HG03060 (cell line): ENCODE data around the gene SMG9.

Source experiments
- ATAC-seq: cut with Tn5 transposase; IDR thresholded peaks from one replicate; pipeline ENCODE4 v1.9.1; 2021; ENCODE audit warnings: low read depth, moderate number of reproducible peaks; ENCODE audit not compliant: unreplicated experiment

Gene SMG9

DNA sequence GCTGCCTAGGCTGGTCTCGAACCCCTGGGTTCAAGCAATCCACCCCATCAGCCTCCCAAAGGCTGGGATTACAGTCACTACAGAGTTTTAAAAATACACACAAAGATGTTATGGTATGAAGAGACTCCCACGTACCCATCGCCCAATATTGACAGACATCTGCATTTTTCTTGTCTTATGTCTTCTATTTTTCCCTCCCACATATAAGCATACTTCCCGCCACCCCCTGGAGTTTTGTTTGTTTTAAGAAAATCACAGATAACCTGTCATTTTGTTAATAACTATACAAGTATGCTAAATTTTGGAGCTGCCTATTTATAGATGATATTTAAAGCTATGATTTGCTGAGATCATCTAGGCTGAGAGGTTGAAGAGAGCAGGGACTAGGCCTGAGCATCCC is 6.2 kb upstream of the SMG9 start:
- ATAC-seq: no peak

DNA sequence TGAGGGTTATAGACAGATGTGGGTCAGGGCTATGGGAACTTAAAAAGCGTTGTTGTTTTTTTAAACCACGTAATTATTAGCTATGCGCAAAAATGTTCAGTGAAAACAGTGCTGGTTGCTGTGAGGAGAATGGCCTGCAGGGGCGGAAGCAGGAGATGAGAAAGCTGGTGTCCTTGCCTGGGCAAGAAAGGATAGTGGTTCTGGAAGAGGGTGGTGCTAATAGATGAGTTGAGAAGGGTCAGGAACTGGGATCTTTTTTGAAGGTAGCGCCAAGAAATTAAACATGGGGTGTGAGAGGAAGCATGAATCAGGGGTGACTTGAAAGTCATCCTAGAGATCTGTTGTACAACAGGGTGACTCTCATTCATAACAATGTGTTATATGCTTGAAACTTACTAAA is 4.8 kb upstream of the SMG9 start:
- no peak for ATAC-seq

DNA sequence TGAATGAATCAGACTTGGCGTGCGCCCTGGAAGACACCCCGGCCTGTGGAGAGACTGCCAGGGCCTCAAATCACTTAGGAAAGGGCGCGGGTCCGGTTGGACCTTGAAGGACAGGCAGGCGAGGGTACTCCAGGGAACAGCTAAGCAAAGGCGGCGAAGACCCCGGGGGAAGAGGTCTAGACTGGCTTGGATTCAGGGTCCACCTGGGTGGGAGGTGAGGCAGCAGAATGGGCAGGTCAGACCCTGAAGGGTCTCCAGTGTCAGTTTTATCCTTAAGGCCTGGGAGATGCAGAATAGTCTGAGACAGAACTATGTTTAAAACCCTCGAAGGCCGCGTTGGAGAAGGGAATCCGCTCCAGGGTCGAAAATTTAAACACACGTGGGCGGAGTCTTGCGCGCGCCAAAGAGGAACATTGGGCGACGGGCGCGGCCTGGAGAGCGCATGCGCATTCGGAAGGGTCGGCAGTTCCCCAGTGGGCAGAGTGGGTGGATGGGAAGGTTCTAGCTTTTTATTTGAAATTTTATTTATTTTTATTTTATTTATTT is 567 bp upstream of the SMG9 start:
- no peak for ATAC-seq

DNA sequence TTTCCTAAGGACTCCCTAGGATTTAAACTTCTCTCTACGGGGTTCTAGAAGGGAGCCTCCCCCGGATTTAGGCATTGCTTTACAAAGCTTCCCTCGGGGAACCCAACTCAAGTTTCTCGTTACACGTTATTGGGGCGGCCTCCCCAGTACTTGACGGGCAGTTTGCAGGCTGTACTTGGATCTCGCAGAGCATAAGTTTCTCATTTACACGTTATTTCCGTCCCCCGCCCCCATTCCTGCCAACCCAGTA is 584 bp downstream of the SMG9 start:
- ATAC-seq: no peak

DNA sequence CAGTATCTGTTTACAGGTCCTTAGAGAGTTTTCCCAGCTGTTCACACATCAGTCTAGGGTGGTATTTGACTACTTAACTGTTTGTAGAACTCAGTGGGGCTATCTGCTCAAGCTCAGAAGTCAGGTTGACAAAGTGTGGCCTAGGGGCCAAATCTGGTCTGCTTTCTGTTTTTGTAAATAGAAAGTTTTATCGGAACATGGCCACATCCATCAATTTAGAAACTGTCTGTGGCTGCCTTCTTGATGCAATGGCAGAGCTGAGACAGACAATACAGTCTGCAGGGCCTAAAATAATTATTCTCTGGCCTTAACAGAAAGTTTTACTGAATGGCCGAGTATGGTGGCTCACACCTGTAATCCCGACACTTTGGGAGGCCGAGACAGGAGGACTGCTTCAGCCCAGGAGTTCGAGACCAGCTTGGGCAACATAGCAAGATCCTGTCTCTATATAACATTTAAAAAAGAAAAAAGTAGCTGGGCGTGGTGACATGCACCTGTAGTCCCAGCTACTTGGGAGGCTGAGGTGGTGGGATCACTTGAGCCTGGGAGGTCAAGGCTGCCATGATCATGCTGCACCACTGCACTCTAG is 2.4 kb downstream of the SMG9 start:
- no peak for ATAC-seq

DNA sequence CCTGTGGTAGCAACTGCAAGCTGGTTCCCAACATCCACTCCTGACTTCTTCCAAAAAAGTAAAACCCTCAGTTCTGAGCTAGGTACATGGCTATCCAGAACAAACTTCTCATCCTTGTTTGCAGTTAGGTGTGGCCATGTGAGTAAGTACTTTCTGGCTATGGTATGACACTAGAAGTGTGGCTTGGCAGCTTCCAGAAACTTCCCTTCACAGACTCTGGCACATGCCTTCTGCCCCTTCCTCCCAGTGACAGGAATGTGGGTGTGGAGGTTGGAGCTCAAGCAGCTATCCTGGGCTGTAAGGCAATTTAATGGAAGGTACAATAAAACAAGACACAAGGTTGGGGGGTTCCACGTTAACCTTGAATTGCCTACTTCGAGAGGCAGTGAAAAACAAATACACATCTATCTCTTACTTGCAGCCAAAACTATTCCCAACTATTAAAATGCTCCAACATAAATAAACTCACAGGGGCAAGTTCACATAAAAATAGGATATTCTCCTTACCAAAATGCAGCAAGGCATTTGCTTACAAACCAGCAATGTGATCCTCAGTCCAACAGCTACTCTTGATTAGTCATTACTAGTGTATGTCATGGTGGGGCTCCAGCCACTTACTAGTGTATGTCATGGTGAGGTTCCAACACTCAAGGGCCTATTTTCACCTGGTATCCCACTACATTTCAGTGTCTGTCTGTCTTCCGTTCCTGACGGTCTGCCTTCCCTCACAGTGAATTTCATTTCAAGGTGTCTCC is 3.1 kb downstream of the SMG9 start:
- ATAC-seq: no peak

DNA sequence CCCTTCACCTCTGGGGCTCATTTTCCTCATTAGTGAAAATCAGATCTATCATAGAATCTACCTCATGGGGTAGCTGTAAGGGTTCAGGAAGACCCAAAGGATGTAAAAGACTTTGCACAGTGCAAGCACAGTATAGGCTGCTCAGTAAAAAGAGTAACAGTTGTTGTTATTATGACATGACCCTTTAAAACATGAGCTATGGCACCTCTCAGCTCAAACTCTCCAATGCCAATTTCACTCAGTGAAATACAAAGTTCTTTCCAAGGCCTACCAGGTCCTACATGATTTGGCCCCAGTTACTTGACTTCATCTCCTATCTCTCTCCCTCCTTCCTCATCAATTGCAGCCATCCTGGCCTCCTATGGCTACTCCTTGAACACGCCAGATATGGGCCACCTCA is 4.9 kb downstream of the SMG9 start:
- ATAC-seq: no peak

DNA sequence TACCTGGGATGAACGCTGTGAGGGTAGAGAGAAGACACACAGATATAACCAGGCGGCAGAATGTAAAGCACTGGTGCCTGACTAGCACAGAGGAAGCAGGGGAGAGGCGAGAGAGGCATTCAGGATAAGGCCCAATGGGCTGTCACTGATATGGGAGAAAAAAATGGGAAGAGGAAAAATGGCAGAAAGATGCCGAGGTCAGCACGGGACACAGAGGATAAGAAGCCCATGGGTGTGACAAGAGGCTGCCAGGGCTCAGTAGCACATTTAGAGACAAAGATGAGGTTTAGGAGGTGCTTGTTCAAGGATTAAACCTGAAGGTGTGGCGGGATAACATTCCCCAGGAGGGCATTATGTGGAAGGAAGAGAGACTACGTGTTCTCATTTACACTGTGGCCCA is 5.6 kb downstream of the SMG9 start:
- no peak for ATAC-seq

DNA sequence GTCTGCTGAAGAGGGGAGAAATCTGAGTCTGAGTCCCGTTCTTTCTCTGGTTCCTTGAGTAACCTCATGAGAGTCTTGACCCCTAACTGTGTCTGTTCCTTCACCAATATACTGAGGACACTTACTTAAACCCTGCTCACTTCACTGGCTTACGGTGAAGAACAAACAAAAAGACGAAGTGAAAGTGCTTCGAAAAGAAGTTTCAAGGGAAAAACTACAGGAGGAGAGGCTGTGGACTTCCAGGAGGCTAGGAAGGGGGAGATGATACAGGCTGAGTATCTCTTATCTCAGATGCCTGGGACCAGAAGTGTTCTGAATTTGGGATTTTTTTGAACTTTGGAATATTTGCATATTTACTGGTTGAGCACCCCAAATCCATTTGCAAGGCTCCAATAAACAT is 6.1 kb downstream of the SMG9 start:
- no peak for ATAC-seq

DNA sequence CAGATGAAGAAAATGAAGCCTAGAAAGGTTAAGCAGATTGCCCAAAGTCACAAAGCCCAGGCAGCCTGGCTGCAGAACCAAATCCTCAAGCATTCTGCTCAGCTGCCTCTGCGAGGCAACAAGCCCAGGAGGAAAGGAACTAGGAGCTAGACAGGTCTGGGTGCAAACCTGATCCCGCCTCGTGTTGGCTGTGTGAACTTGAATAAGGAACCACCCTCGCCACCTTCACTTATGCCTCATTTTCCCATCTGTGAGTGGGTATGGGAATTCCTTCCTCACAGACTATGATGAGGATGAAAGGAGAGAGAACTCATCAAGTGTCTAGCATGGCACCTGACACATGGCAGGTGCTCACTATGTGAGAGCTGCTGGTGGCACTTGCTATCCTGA is 6.6 kb downstream of the SMG9 start:
- ATAC-seq: no peak

DNA sequence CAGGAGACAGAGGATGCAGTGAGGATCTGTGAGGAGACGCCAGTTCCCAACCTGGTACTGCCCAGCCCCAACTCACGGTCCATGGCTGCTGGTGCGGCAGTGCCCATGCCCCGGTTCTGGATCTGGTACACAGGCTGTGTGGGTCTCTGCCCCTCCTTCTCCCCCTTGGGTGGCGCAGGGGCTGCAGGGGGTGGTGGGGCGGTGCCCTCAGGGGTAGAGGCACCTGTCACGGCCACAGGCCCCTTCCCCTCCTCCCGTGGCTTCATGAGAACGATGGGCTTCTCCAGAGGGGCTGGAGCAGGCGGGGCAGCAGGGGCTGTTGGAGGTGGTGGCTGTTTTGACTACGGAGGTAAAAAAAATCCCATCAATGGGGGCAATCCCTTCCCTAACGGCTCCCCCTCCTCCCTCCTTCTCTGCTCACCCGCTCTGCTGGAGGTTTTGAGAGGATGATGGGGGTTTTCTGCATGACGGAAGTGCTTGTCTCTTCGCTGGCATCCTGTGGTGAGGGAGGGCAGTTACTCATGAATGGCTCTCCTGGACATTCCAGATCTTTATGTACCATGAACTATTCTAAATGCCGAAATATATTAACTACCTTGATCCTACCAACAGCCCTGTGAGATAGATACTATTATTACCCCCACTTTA is 7.1 kb downstream of the SMG9 start:
- ATAC-seq: no peak

DNA sequence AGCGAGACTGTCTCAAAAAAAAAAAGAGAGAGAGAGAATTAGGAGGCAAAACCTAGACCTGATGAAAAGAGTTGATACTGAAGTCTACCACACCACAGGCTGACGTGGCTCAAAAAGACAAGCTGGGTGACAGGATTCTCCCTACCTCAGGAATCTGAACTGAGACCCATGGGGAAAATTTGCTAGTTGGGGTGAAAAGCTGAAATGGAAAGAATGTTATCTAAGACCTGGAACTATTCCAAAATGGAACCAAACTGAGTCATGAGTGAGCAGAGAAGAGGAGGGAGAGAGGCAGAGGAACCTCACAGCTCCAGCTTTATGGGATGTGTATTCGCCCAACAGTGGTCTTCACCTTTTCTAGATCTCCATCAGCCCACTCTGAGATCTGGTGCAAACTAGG is 11.7 kb downstream of the SMG9 start:
- no peak for ATAC-seq

DNA sequence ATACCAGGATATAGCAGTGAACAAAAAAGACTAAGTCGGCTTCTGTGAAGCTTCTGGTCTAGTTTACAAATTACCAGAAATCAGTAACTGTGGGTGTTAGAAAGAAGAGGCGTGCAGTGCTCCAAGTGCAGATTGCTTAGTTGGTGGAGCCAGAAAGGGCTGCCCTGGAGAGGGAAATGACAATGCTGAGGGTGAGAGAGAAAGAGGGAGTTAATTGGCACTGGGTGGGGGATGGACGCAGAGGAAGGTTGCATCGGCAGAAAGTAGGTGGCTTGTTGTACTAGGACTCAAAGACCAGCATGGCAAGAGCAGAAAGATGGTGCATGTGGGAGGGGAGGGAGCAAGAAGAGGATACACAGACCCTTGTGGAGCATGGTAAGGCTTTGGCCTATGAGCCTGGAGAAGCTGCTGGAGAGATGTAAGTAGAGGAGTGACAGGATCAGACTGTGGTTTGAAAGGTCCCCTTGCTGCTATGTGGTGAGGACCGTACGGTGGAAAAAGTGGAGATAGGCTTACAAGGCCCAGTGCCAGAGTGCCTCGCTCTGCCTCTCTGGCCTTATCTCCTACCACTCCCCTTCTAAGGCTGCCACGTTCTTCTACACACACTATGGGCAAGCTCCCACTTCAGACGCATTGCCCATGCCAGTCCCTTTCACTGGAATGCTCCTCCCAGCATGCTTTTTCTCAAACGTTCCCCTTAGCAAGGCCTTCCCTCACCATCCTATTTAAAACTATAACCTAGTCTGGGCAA is 13.5 kb downstream of the SMG9 start:
- ATAC-seq: no peak

DNA sequence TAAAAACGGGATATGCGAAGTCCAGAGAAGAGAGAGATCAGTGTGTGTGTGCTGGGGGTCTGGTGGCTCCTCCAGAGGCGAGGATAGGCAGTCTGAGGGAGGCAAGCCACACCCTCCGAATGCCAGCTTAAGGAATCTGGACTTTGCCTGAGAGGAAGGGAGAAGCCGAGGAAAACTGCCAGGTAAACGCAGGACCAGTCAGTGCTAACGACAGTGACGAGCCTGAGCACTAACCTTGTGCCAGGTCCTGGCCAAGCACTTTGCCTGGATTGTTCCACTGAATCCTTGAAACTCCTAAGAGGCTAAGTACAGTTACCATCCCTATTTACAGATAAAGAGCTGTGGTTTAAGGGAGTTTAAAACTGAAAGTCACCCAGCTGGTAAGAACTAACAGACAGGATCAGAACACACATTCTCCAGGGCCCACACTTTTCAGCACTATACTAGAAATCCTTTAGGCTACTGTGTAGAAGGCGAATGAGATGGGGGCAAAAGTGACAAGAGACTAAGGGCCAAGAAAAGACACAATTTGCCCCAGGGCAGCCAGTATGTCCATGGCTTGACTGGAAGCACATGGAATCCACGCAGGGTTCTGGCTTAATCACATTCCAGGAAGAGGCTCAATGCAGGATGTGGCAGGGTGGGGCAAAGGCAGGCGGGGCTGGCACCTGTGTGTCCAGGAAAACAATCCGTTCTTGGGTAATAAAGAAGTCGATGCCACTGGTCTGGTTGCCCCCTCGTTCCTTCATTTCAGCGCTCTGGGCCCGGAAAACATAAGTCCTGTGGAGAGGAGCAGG is 15.1 kb downstream of the SMG9 start:
- no peak for ATAC-seq

DNA sequence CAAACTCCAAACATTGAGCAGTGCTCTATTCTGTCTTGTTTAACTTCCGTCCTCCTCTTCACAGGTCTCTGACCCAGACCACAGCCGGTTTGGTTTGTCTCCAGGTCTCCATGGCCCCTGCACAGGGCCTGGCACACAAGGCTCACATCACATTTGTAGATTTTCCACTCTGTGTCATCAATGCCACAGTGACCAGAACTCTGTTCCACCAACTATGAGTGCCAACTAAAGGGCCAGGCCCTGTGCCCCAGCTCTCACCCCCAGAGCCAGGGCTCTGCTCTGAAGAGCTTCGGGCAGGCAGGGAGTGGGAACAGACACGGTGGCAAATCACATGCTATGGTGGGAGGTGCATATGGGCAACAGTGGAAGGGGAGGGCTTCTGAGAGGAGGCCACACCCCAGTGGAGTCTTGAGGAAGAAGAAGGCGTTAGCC is 16.0 kb downstream of the SMG9 start:
- ATAC-seq: no peak

DNA sequence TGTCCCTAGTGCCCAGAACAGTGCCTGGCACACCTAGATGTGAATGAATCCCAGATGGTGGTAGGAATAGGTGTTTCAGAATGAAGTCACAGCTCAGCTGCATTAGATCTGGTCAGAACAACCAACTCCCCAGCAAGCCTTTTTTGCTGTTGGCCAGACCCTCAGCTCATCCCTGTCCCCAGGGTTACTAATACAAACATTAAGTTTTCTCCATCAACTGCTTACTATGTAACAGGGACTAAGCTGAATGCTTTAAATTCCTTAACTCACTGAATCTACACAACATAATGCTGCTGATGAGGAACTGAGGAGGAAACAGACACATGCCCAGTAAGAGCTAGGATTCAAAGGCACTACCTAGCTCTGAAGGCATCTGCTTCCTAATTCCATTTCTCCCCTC is 18.8 kb downstream of the SMG9 start:
- ATAC-seq: no peak

DNA sequence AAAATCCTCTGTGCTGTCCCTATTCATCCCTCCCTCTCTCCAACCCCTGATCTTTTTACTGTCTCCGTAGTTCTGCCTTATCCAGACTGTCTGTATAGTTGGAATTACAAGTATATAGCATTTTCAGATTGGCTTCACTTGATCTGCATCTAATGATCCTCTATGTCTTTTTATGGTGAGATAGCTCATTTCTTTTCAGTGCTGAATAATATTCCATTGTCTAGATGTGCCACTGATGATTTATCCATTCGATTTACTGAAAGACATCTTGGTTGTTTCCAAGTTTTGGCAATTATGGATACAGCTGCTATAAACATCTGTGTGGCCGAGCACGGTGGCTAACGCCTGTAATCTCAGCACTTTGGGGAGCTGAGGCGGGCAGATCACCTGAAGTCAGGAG is 19.7 kb downstream of the SMG9 start:
- no peak for ATAC-seq

DNA sequence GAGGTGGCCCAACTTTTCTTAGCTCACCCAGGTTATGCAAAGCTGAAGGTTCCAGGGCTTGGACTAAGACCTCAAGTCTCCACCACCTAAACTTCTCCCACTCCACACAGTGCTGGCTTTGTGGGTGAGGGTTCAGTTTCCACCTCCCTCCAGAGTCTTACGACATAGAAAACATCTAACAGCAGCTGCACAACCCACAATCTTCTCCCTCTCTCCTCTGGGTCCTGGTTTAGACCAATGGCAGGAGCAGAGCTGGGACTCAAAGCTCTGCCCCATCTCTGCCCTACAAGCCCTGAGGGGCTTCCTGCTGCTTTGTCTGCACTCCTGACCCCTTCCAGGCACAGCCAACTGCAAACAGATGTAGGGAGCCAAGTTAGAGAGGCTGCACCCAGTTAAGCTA is 22.9 kb downstream of the SMG9 start:
- no peak for ATAC-seq

DNA sequence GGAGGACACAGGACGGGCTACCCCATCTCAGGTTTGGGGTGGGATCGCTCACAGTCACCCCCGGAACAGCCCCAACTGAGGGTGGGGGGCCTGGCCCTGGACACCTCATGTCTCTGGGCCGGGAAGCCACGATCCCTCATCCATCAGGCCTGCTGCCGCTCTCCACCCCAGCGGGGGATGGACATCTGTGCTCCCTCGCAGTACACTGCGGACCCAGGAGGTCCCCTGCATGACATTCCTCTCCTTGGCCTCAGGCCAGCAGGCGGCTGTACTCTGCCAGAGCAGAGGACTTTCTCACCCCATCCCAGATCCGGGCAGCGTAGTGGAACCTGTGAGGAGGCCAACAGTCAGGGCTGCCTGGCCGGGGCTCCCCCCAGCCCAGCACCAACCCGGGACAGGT is 23.4 kb downstream of the SMG9 start:
- no peak for ATAC-seq

DNA sequence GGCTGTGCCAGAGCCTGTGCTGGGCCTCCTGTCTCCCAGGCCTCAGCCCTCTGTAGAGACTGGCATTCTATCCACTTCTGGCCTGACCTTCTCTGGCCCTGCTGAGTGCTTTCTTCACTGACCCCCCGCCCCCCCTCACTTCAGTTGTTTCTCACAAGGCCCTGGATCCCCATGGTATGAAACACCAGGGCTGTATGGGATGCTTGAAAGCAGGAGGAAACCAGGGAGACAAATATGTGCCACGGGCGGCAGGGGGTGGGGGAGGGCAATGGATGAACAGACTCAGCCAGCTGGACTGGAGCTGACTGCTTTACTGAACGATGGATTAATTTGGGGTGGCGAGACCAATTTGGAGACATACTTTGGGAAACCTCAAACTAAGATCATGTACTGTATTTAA is 24.8 kb downstream of the SMG9 start:
- ATAC-seq: no peak

DNA sequence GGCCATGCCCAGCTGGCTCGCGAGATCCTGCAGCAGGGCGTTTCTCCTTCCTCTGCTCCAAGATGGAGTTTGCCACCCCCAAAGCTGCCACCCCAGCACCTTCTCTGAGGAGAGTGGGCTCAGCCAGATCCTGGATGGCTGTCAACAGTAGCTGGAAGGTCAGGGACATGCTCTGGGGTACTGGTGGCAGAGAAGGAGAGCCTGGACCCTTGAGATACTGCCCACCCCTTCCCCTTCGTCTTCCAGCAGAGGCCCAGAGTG is 27.2 kb downstream of the SMG9 start:
- no peak for ATAC-seq
